ENCODE results near the gene PPIG. TPM values are rescaled to one million over a fixed set of nuclear protein-coding genes. Genes with fewer than 3 reads are reported as not detected.

The PPIG gene
- polyA plus RNA-seq, 1 experiment: 11.7 TPM

DNA sequence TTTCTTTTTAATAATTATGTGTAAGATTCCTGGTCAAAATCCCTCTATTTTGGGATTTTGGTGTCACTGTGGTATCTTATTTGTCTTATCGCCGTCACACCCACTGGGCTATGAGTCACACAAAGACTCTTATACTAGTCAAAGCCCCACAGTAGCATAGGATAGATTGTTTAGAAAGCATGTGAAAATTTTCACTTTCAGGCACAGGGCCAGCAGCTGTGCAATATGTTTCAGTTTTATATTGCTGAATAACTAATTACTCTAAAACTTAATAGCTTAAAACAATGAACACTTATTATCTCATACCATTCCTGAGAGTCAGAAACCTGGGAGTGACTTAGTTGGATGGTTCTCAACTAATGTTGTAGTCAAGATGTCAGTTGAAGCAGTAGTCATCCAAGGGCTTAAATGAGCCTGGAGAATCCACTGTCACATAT is 86.1 kb downstream of the PPIG start:
- POLR2A ChIA-PET: no interaction called here
- CTCF ChIA-PET: no interaction called here
- no peak for DNase-seq (ENCODE audit: low read depth)

DNA sequence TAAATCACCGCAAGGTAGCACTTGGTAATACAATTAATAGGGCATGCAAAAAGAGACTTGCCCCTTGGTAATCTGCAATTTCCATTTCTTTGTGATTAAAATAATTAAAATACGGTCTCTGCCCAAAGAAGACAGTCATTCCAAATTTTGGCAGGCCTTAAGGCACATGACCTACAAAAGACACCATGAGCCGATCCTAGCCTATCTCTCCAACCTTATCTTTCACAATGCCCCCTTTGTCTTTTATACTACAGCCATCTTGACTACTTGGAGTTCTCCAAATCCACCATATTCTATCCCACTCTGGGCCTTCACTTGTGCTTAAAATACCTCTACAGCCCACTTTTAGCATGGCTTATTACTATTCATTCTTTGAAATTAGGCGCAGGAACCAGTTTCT is 86.8 kb downstream of the PPIG start:
- no peak overlapping the region for H3K4me3 ChIP-seq (ENCODE audit: low read depth, low read length)
- POLR2A ChIA-PET: no interaction called here
- CTCF ChIA-PET: no interaction called here
- no peak for DNase-seq (ENCODE audit: low read depth)
- H3K36me3 ChIP-seq (ENCODE audit: control insufficient read depth, insufficient read depth, low read length): no peaks in the 10 kb centered on the region
- TF ChIP-seq, protein P1, sequence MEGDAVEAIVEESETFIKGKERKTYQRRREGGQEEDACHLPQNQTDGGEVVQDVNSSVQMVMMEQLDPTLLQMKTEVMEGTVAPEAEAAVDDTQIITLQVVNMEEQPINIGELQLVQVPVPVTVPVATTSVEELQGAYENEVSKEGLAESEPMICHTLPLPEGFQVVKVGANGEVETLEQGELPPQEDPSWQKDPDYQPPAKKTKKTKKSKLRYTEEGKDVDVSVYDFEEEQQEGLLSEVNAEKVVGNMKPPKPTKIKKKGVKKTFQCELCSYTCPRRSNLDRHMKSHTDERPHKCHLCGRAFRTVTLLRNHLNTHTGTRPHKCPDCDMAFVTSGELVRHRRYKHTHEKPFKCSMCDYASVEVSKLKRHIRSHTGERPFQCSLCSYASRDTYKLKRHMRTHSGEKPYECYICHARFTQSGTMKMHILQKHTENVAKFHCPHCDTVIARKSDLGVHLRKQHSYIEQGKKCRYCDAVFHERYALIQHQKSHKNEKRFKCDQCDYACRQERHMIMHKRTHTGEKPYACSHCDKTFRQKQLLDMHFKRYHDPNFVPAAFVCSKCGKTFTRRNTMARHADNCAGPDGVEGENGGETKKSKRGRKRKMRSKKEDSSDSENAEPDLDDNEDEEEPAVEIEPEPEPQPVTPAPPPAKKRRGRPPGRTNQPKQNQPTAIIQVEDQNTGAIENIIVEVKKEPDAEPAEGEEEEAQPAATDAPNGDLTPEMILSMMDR (IDR thresholded peaks at IDR 0.05; ENCODE audit: insufficient read depth, low read depth, low read length): no peak
- no peaks in the 10 kb centered on the region for H3K27me3 ChIP-seq (ENCODE audit: control insufficient read depth, insufficient read depth, low read length)

More for the DNA sequence above, 86.1 kb downstream of the PPIG start:
- TF ChIP-seq, protein P1 (IDR thresholded peaks at IDR 0.05; ENCODE audit: insufficient read depth, low read depth, low read length): no peak
- H3K4me3 ChIP-seq (ENCODE audit: low read depth, low read length): no peak overlapping the region
- H3K27me3 ChIP-seq (ENCODE audit: control insufficient read depth, insufficient read depth, low read length): no peaks in the 10 kb centered on the region
- H3K36me3 ChIP-seq (ENCODE audit: control insufficient read depth, insufficient read depth, low read length): no peaks in the 10 kb centered on the region

DNA sequence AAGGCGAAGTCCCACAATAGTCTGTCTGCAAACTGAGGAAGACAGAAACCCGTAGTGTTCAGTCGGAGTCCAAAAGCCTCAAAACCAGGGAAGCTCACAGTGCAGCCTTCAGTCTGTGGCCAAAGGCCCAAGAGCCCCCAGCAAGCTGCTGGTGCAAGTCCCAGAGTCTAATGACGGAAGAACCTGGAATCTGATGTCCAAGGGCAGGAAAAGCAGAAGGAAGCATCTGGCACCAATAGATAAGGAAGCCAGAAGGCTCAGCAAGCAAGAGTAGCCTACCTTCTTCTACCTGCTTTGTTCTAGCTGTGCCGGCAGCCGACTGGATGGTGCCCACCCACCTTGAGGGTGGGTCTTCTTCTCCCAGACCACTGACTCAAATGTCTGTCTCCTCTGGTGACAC is 88.3 kb downstream of the PPIG start:
- H3K4me3 ChIP-seq (ENCODE audit: low read depth, low read length): no peak overlapping the region
- ChIA-PET CTCF (no interaction called here), POLR2A (no interaction called here)
- no peaks in the 10 kb centered on the region for H3K36me3 ChIP-seq (ENCODE audit: control insufficient read depth, insufficient read depth, low read length)
- no peaks in the 10 kb centered on the region for H3K27me3 ChIP-seq (ENCODE audit: control insufficient read depth, insufficient read depth, low read length)
- TF ChIP-seq, protein P1 (IDR thresholded peaks at IDR 0.05; ENCODE audit: insufficient read depth, low read depth, low read length): no peak
- no peak for DNase-seq (ENCODE audit: low read depth)

DNA sequence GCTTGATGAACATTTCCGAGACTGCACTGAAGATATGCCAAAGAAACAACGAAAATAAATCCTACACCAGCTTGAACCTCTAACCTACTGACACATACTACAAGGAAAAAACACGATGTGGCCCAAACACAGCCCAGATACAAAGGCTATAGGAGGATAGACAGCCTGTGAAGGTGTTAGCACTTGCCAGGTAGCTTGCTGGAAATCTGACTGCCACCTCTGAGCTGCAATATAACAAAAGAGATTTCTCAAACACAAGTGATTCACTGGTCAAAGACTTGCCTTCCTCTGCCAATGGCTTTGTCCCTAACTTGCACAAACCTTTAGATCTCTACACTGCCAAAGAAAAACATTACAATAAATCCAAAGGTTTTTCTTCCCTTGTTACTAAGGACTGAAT is 89.0 kb downstream of the PPIG start:
- POLR2A ChIA-PET: no interaction called here
- Histone ChIP-seq H3K36me3 (ENCODE audit: control insufficient read depth, insufficient read depth, low read length) (no peaks in the 10 kb centered on the region), H3K27me3 (ENCODE audit: control insufficient read depth, insufficient read depth, low read length) (no peaks in the 10 kb centered on the region), H3K4me3 (ENCODE audit: low read depth, low read length) (no peak overlapping the region)
- no peak for DNase-seq (ENCODE audit: low read depth)
- CTCF ChIA-PET: interaction anchor here (1.1 kb wide), 1 partner anchor 159 kb away, joined by 3 read pairs; no protein-coding TSS in a partner anchor
- TF ChIP-seq, protein P1 (IDR thresholded peaks at IDR 0.05; ENCODE audit: insufficient read depth, low read depth, low read length): no peak

DNA sequence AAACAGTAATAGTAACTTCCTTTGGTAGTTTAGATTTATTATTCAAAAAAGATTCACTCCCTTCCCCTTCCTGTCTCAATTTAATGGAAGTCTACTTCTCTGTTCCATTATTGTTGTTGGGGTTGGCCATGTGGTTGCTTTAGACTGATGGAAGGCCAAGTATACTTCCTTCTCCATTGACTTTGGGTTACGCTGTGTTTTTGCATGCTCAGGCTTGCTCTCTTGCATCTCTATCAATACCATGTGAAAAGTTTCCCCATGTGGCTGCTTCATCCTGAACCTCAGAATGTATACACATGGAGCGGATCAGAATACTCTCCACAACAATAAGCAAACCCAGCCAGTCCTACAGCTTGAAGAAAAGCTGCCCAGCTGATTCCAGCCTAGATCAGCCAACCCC is 89.8 kb downstream of the PPIG start:
- H3K4me3 ChIP-seq (ENCODE audit: low read depth, low read length): no peak overlapping the region
- POLR2A ChIA-PET: no interaction called here
- H3K27me3 ChIP-seq (ENCODE audit: control insufficient read depth, insufficient read depth, low read length): no peaks in the 10 kb centered on the region
- no peak for DNase-seq (ENCODE audit: low read depth)
- no peaks in the 10 kb centered on the region for H3K36me3 ChIP-seq (ENCODE audit: control insufficient read depth, insufficient read depth, low read length)
- TF ChIP-seq, protein P1 (IDR thresholded peaks at IDR 0.05; ENCODE audit: insufficient read depth, low read depth, low read length): no peak
- CTCF ChIA-PET: interaction anchor here (1.1 kb wide), 1 partner anchor 160 kb away, joined by 3 read pairs; no protein-coding TSS in a partner anchor
